ENCODE data around the gene ZBTB25. TPM values are rescaled to one million over a fixed set of nuclear protein-coding genes. Genes with fewer than 3 reads are reported as not detected.
A peak's percentile ranks its signal among the peaks of the same experiment; 100 is the strongest.

The ZBTB25 gene
- total and polyA plus RNA-seq, 7 experiments from 2014 or later: 30.5 to 88.0 (median 48.4) TPM

DNA sequence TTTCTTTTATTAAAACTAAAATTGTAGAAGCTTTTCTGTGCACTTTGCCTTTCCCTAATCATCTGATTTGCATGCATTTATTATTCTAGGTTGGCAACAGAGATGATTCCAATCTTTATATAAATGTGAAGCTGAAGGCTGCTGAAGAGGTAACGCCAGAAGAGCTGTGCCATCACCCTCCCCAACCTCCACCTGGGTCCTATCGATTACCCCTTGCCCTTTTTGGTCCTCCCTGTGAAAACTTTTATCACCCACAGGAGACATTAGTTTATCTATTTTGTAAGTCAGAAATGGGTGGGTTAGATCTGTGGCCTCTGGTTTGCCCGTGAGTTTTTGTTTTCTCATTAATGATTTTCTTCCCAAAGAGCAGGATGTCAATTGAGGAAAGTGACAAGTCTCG lies 92.6 kb downstream of the ZBTB25 start:
- H3K4me3 ChIP-seq (ENCODE audit: low read length): no peak overlapping the region
- H3K9me3 ChIP-seq (ENCODE audit: control insufficient read depth in 2 of 3, low read length in 3 of 3): no peaks in the 10 kb centered on the region
- ChIA-PET POLR2A (no interaction called here), CTCF (no interaction called here)
- H3K27ac Mint-ChIP-seq: peak overlapping the region in 1 of 9 donors; percentile 62
- peaks cover 0 to 1% (median 0%) of the 10 kb centered on the region in 11 donors for H3K9me3 Mint-ChIP-seq
- no peak overlapping the region for H3K27ac ChIP-seq (ENCODE audit: low read depth, low read length)
- peaks cover 5 to 36% (median 25%) of the 10 kb centered on the region in 5 donors for H3K36me3 Mint-ChIP-seq
- peaks cover 0 to 29% (median 0%) of the 10 kb centered on the region in 7 donors for H3K4me1 Mint-ChIP-seq
- H3K4me1 ChIP-seq (ENCODE audit: control insufficient read depth in 2 of 2, insufficient read depth in 2 of 2, low read length in 2 of 2): no peaks in the 10 kb centered on the region
- H3K36me3 ChIP-seq (ENCODE audit: control insufficient read depth in 2 of 3, insufficient read depth in 3 of 3, low read length in 3 of 3): peaks cover 0 to 16% (median 5%) of the 10 kb centered on the region in 3 experiments
- H3K4me3 Mint-ChIP-seq: no peak overlapping the region
- no peaks in the 10 kb centered on the region for H3K27me3 ChIP-seq (ENCODE audit: control insufficient read depth in 2 of 2, insufficient read depth in 2 of 2, low read length in 2 of 2)
- H3K27me3 Mint-ChIP-seq: no peaks in the 10 kb centered on the region
- intact Hi-C loops (cut with micrococcal nuclease): no loop called here
- ATAC-seq: no peak
- DNase-seq: no peak

DNA sequence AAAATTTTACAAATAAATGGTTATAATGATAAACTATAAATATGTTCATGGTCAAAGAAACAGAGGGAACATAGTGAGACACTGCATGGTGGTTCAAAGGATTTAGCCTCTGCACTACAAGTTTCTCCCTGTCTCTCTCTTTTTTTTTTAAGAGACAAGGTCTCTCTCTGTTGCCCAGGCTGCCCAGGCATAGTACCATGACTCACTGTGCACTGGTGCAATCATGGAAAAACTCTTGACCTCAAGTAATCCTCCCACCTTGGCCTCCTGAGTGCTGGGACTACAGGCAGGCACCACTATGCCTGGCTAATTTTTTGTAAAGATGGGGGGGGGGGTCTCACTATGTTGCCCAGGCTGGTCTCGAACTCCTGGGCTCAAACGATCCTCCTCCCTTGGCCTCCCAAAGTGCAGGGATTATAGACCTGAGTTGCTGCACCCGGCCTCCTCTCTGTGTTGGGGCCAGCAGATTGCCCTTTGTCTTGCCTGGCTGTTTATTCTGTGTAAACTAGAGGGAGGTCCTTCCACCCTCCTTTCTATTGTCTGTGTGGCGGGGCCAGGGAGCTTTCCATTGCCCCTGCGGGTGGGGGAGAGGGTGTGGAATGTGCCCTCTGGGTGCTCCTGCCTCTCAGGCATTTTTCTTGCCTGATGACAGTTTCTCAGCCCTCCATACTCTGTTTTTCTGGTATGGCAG lies 93.4 kb downstream of the ZBTB25 start:
- POLR2A ChIA-PET: no interaction called here
- no peak overlapping the region for H3K27ac ChIP-seq (ENCODE audit: low read depth, low read length)
- H3K27ac Mint-ChIP-seq: peak overlapping the region in 3 of 9 donors; percentile 5 to 15 (median 14)

GRCh38 chr14:64409126-64409920 lies 94.3 kb downstream of the ZBTB25 start:
- no peak for DNase-seq
- H3K27ac Mint-ChIP-seq: no peak overlapping the region

More for the DNA sequence above, 93.4 kb downstream of the ZBTB25 start:
- no peak for DNase-seq
- intact Hi-C loops (cut with micrococcal nuclease): no loop called here
- CTCF ChIA-PET: no interaction called here
- Histone ChIP-seq H3K36me3 (ENCODE audit: control insufficient read depth in 2 of 3, insufficient read depth in 3 of 3, low read length in 3 of 3) (peaks cover 0 to 8% (median under 1%) of the 10 kb centered on the region in 3 experiments), H3K27me3 (ENCODE audit: control insufficient read depth in 2 of 2, insufficient read depth in 2 of 2, low read length in 2 of 2) (no peaks in the 10 kb centered on the region), H3K4me3 (ENCODE audit: low read length) (no peak overlapping the region), H3K4me1 (ENCODE audit: control insufficient read depth in 2 of 2, insufficient read depth in 2 of 2, low read length in 2 of 2) (no peaks in the 10 kb centered on the region), H3K9me3 (ENCODE audit: control insufficient read depth in 2 of 3, low read length in 3 of 3) (no peaks in the 10 kb centered on the region)
- H3K36me3 Mint-ChIP-seq: peaks cover 4 to 33% (median 19%) of the 10 kb centered on the region in 5 donors
- peaks cover 0 to 1% (median 0%) of the 10 kb centered on the region in 11 donors for H3K9me3 Mint-ChIP-seq
- no peaks in the 10 kb centered on the region for H3K27me3 Mint-ChIP-seq
- no peak for ATAC-seq
- peaks cover 0 to 28% (median 0%) of the 10 kb centered on the region in 7 donors for H3K4me1 Mint-ChIP-seq
- no peak overlapping the region for H3K4me3 Mint-ChIP-seq

DNA sequence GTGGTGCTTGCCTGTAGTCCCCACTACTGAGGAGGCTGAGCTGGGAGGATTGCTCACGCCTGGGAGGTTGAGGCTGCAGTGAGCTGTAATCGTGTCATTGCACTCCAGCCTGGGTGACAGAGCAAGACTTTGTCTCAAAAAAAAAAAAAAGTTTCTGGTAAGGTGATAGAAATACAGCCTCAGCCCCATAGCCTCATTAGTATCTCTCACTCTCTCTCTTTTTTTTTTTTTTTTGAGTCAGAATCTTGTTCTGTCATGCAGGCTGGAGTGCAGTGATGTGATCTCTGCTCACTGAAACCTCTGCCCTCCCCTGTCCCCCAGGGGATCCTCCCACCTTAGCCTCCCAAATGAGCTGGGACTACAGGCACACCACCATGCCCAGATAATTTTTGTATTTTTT lies 96.3 kb downstream of the ZBTB25 start:
- Mint-ChIP-seq H3K27ac (no peak overlapping the region), H3K27me3 (no peaks in the 10 kb centered on the region), H3K36me3 (peaks cover 9 to 39% (median 25%) of the 10 kb centered on the region in 5 donors), H3K9me3 (peaks cover 0 to 1% (median 0%) of the 10 kb centered on the region in 11 donors), H3K4me3 (no peak overlapping the region), H3K4me1 (peaks cover 0 to 30% (median 0%) of the 10 kb centered on the region in 7 donors)
- ChIA-PET CTCF (no interaction called here), POLR2A (no interaction called here)
- Histone ChIP-seq H3K36me3 (ENCODE audit: control insufficient read depth in 2 of 3, insufficient read depth in 3 of 3, low read length in 3 of 3) (peaks cover 0 to 8% (median 0%) of the 10 kb centered on the region in 3 experiments), H3K27me3 (ENCODE audit: control insufficient read depth in 2 of 2, insufficient read depth in 2 of 2, low read length in 2 of 2) (no peaks in the 10 kb centered on the region), H3K4me3 (ENCODE audit: low read length) (no peak overlapping the region), H3K27ac (ENCODE audit: low read depth, low read length) (no peak overlapping the region), H3K9me3 (ENCODE audit: control insufficient read depth in 2 of 3, low read length in 3 of 3) (no peaks in the 10 kb centered on the region), H3K4me1 (ENCODE audit: control insufficient read depth in 2 of 2, insufficient read depth in 2 of 2, low read length in 2 of 2) (no peaks in the 10 kb centered on the region)
- ATAC-seq (no peak), DNase-seq (no peak)
- intact Hi-C loops (cut with micrococcal nuclease): no loop called here

More at GRCh38 chr14:64409126-64409920, 94.3 kb downstream of the ZBTB25 start:
- no peak overlapping the region for H3K4me3 ChIP-seq (ENCODE audit: low read length)
- intact Hi-C loops (cut with micrococcal nuclease): no loop called here
- H3K9me3 Mint-ChIP-seq: peaks cover 0 to 1% (median 0%) of the 10 kb centered on the region in 11 donors
- H3K4me1 ChIP-seq (ENCODE audit: control insufficient read depth in 2 of 2, insufficient read depth in 2 of 2, low read length in 2 of 2): no peaks in the 10 kb centered on the region
- H3K27ac ChIP-seq (ENCODE audit: low read depth, low read length): no peak overlapping the region
- peaks cover 0 to 3% (median 0%) of the 10 kb centered on the region in 3 experiments for H3K36me3 ChIP-seq (ENCODE audit: control insufficient read depth in 2 of 3, insufficient read depth in 3 of 3, low read length in 3 of 3)
- H3K36me3 Mint-ChIP-seq: peaks cover 5 to 36% (median 24%) of the 10 kb centered on the region in 5 donors
- H3K9me3 ChIP-seq (ENCODE audit: control insufficient read depth in 2 of 3, low read length in 3 of 3): no peaks in the 10 kb centered on the region
- no peak overlapping the region for H3K4me3 Mint-ChIP-seq
- H3K27me3 ChIP-seq (ENCODE audit: control insufficient read depth in 2 of 2, insufficient read depth in 2 of 2, low read length in 2 of 2): no peaks in the 10 kb centered on the region
- ChIA-PET POLR2A (no interaction called here), CTCF (no interaction called here)
- no peaks in the 10 kb centered on the region for H3K27me3 Mint-ChIP-seq
- H3K4me1 Mint-ChIP-seq: peaks cover 0 to 28% (median 0%) of the 10 kb centered on the region in 7 donors
- ATAC-seq: no peak

DNA sequence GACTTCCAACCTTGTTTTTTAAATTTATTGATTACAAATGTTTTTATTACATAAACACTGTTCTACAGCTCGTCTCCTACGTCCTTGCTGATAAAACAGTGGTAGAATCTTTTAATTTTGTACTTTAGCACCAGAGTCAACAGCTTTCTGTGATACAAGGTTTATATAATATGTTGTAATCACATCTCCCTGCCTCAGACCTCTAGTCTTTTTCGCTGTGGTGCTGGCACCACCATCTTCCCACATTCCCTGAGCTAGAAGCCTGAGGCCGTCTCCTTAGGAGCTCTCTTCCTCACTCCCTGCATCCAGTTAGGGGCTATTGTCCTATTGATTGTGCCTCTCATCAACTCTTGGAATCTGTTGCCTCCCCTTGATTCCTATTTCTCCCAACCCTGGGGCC lies 98.3 kb downstream of the ZBTB25 start:
- Mint-ChIP-seq H3K9me3 (peaks cover 0 to 1% (median 0%) of the 10 kb centered on the region in 11 donors), H3K27ac (no peak overlapping the region), H3K4me3 (no peak overlapping the region), H3K36me3 (peaks cover 9 to 31% (median 21%) of the 10 kb centered on the region in 5 donors), H3K4me1 (peaks cover 0 to 24% (median 0%) of the 10 kb centered on the region in 7 donors), H3K27me3 (no peaks in the 10 kb centered on the region)
- Histone ChIP-seq H3K36me3 (ENCODE audit: control insufficient read depth in 2 of 3, insufficient read depth in 3 of 3, low read length in 3 of 3) (peaks cover 0 to 5% (median 0%) of the 10 kb centered on the region in 3 experiments), H3K27ac (ENCODE audit: low read depth, low read length) (no peak overlapping the region), H3K9me3 (ENCODE audit: control insufficient read depth in 2 of 3, low read length in 3 of 3) (no peaks in the 10 kb centered on the region), H3K4me3 (ENCODE audit: low read length) (no peak overlapping the region), H3K27me3 (ENCODE audit: control insufficient read depth in 2 of 2, insufficient read depth in 2 of 2, low read length in 2 of 2) (no peaks in the 10 kb centered on the region), H3K4me1 (ENCODE audit: control insufficient read depth in 2 of 2, insufficient read depth in 2 of 2, low read length in 2 of 2) (no peaks in the 10 kb centered on the region)
- POLR2A ChIA-PET: interaction anchor here (0.6 kb wide), 1 partner anchor 12 kb away, joined by 3 read pairs; no protein-coding TSS in a partner anchor
- intact Hi-C loops (cut with micrococcal nuclease): no loop called here
- CTCF ChIA-PET: no interaction called here
- no peak for ATAC-seq
- DNase-seq: no peak

GRCh38 chr14:64401949-64402348 lies 101.7 kb downstream of the ZBTB25 start:
- intact Hi-C loops (cut with micrococcal nuclease): no loop called here
- Mint-ChIP-seq H3K36me3 (peaks cover 9 to 36% (median 21%) of the 10 kb centered on the region in 5 donors), H3K27me3 (no peaks in the 10 kb centered on the region), H3K4me3 (no peak overlapping the region), H3K4me1 (peaks cover 0 to 19% (median 3%) of the 10 kb centered on the region in 7 donors), H3K27ac (no peak overlapping the region), H3K9me3 (no peaks in the 10 kb centered on the region)
- no peak for DNase-seq
- ATAC-seq: no peak
- Histone ChIP-seq H3K9me3 (ENCODE audit: control insufficient read depth in 2 of 3, low read length in 3 of 3) (no peaks in the 10 kb centered on the region), H3K36me3 (ENCODE audit: control insufficient read depth in 2 of 3, insufficient read depth in 3 of 3, low read length in 3 of 3) (peaks cover 0 to 5% (median 0%) of the 10 kb centered on the region in 3 experiments), H3K27ac (ENCODE audit: low read depth, low read length) (no peak overlapping the region), H3K4me3 (ENCODE audit: low read length) (no peak overlapping the region), H3K4me1 (ENCODE audit: control insufficient read depth in 2 of 2, insufficient read depth in 2 of 2, low read length in 2 of 2) (no peaks in the 10 kb centered on the region), H3K27me3 (ENCODE audit: control insufficient read depth in 2 of 2, insufficient read depth in 2 of 2, low read length in 2 of 2) (no peaks in the 10 kb centered on the region)
- CTCF ChIA-PET: interaction anchor here (0.6 kb wide), 1 partner anchor 77 kb away, joined by 3 read pairs; no protein-coding TSS in a partner anchor
- POLR2A ChIA-PET: no interaction called here

Data from naive thymus-derived CD4-positive, alpha-beta T cell (primary cell).